SU-DHL-6 (cell line): ENCODE data around the gene VSX2.

Source experiments
- EZH2phosphoT487 ChIP-seq: fragments of 200-600 bp; sonication (generic), shearing (Covaris generic); conservative IDR thresholded peaks from 2 replicates; pipeline ENCODE4 v1.6.1; 2018; ENCODE audit warnings: mild to moderate bottlenecking, antibody characterized with exemption, low read length, moderate library complexity, mixed read lengths
- TF ChIP-seq, protein P1 (sequence below): fragments of 200-600 bp; sonication (generic); IDR thresholded peaks from one replicate; pipeline ENCODE4 v1.5.1; 2017; ENCODE audit warnings: antibody characterized with exemption, mild to moderate bottlenecking, low read length, moderate library complexity; ENCODE audit not compliant: insufficient read depth, poor library complexity, severe bottlenecking

DNA sequence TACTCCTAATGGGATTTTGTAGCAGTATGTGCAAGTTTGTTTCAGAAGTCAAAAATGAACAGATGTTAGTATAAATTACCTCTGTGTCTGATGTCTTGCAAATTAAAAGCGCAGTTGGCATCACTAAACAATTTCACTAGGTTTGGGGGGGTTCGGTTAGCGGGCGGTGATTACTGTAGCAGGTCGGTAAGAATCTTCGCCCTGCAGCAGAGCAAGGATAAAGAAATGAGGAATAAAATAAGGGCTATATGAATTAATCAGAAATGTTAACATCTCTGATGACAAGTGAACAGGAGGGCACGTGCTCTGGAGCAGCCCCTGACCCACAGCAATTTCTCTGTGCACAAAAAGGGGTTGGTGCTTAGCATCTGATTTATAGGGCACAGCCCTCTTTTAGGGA lies 43.6 kb upstream of the VSX2 start:
- TF ChIP-seq, protein P1, sequence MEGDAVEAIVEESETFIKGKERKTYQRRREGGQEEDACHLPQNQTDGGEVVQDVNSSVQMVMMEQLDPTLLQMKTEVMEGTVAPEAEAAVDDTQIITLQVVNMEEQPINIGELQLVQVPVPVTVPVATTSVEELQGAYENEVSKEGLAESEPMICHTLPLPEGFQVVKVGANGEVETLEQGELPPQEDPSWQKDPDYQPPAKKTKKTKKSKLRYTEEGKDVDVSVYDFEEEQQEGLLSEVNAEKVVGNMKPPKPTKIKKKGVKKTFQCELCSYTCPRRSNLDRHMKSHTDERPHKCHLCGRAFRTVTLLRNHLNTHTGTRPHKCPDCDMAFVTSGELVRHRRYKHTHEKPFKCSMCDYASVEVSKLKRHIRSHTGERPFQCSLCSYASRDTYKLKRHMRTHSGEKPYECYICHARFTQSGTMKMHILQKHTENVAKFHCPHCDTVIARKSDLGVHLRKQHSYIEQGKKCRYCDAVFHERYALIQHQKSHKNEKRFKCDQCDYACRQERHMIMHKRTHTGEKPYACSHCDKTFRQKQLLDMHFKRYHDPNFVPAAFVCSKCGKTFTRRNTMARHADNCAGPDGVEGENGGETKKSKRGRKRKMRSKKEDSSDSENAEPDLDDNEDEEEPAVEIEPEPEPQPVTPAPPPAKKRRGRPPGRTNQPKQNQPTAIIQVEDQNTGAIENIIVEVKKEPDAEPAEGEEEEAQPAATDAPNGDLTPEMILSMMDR = no peak
- TF ChIP-seq EZH2phosphoT487 = no peak
